Sigmoid colon (tissue), 4 donors: ENCODE results near the gene LRRC74A.

Experiments
- POLR2AphosphoS5 ChIP-seq, 4 donors: sonication (generic); formaldehyde crosslinking; IDR thresholded peaks; one replicate each; pipeline ENCODE4 v1.6.1; 2017; ENCODE audit warnings: antibody characterized with exemption in 4 of 4
- TF ChIP-seq, protein P1 (sequence below), 4 experiments: fragments of 450-650 bp in 3 of 4; fragments of 200-600 bp in 1 of 4; IDR thresholded peaks; one replicate each; pipeline ENCODE4 v1.5.1; 2016 to 2019; ENCODE audit warnings: antibody characterized with exemption in 4 of 4, mild to moderate bottlenecking in 3 of 4, moderate library complexity in 2 of 4

DNA sequence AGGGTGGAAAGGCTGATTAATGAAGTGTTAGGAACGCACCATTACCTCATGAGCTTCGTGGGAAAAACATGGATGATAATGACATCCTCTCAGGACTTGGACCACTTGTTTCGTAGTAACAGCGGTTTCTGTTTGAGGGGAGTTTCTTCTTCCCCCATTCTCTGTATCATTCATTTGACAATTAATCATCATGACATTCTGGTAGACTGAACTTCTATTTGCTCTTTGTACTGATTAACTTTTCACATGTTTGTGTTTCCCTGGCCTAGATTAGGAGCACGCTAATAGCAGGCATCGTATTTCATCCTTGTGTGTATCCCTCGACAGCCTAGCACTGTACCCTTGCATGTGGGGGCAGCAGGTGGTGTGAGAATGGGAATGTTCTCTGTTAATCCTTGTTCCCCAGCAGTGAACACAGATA lies 8.0 kb downstream of the LRRC74A start:
- no peak for TF ChIP-seq POLR2AphosphoS5 (IDR thresholded peaks at IDR 0.05)
- TF ChIP-seq, protein P1, sequence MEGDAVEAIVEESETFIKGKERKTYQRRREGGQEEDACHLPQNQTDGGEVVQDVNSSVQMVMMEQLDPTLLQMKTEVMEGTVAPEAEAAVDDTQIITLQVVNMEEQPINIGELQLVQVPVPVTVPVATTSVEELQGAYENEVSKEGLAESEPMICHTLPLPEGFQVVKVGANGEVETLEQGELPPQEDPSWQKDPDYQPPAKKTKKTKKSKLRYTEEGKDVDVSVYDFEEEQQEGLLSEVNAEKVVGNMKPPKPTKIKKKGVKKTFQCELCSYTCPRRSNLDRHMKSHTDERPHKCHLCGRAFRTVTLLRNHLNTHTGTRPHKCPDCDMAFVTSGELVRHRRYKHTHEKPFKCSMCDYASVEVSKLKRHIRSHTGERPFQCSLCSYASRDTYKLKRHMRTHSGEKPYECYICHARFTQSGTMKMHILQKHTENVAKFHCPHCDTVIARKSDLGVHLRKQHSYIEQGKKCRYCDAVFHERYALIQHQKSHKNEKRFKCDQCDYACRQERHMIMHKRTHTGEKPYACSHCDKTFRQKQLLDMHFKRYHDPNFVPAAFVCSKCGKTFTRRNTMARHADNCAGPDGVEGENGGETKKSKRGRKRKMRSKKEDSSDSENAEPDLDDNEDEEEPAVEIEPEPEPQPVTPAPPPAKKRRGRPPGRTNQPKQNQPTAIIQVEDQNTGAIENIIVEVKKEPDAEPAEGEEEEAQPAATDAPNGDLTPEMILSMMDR (IDR thresholded peaks at IDR 0.05), result no peak
